ENCODE measurements around the gene PROS1.
"Not testable (repeated sequence)": the region's sequence is repeated elsewhere in the genome, so short reads cannot be mapped to it uniquely, and the experiment has no call there.

PROS1 gene

DNA sequence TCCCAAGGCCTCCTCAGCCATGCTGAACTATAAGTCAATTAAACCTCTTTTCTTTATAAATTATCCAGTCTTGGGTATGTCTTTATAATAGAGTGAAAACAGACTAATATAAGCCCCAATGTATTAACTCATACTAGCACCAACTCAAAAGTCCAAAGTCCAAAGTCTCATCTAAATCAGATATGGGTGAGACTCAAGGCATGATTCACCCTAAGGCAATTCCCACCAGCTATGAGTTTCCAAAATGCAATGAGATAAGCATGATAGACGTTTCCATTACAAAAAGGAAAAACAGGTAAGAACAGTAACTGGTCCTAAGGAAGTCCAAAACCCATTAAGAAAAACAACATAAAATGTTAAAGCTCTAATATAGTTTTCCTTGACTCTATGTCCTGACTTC, 60.1 kb downstream of the PROS1 start:
- H3K4me2 ChIP-seq (ENCODE audit: insufficient read depth, low read length), result not testable (repeated sequence)

DNA sequence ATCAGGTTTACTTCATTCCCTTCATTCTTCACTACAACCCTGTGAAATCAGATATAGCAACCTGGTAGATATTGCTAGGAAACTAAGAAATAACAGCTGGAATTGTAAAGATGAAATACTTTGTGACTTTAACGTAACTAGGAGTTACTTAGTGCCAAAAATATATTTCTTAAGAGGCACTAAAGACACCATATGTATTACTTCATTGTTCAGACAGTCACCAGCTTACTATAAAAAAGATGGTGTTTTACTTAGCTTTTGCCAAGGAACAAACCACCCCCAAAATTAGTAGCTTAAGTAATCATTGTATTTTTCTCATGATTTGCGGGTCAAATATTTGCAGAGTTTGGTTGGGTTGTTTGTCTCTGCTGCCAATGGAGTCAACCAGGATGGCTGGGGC, 62.5 kb downstream of the PROS1 start:
- no peak for TF ChIP-seq EZH2 (IDR thresholded peaks at IDR 0.05; ENCODE audit: borderline replicate concordance, low read depth, low read length, severe bottlenecking)
- TF ChIP-seq, protein P1, sequence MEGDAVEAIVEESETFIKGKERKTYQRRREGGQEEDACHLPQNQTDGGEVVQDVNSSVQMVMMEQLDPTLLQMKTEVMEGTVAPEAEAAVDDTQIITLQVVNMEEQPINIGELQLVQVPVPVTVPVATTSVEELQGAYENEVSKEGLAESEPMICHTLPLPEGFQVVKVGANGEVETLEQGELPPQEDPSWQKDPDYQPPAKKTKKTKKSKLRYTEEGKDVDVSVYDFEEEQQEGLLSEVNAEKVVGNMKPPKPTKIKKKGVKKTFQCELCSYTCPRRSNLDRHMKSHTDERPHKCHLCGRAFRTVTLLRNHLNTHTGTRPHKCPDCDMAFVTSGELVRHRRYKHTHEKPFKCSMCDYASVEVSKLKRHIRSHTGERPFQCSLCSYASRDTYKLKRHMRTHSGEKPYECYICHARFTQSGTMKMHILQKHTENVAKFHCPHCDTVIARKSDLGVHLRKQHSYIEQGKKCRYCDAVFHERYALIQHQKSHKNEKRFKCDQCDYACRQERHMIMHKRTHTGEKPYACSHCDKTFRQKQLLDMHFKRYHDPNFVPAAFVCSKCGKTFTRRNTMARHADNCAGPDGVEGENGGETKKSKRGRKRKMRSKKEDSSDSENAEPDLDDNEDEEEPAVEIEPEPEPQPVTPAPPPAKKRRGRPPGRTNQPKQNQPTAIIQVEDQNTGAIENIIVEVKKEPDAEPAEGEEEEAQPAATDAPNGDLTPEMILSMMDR (IDR thresholded peaks at IDR 0.05; ENCODE audit: borderline replicate concordance, extremely low read depth, low read length, poor library complexity, severe bottlenecking), result no peak
- Histone ChIP-seq H4K20me1 (ENCODE audit: insufficient read depth, low read length) (no peaks in the 10 kb centered on the region), H3K4me1 (ENCODE audit: insufficient read depth, low read length) (no peaks in the 10 kb centered on the region), H3K27ac (ENCODE audit: low read length) (no peak overlapping the region), H3K79me2 (ENCODE audit: insufficient read depth, low read length) (no peaks in the 10 kb centered on the region), H3K36me3 (ENCODE audit: insufficient read depth, low read length) (no peaks in the 10 kb centered on the region), H3K27me3 (ENCODE audit: insufficient read depth, low read length, poor library complexity) (no peaks in the 10 kb centered on the region), H3K4me3 (ENCODE audit: low read depth in 1 of 2, low read length in 2 of 2) (no peak overlapping the region), H3K9me3 (ENCODE audit: insufficient read depth, low read length, severe bottlenecking) (peaks cover 10% of the 10 kb centered on the region), H3K9ac (ENCODE audit: low read depth, low read length) (no peak overlapping the region), H2AFZ (ENCODE audit: low read depth, low read length) (no peak overlapping the region), H3K4me2 (ENCODE audit: insufficient read depth, low read length) (no peak overlapping the region)
- ATAC-seq (ENCODE audit: insufficient read depth, low read depth), result no peak
- DNase-seq, result no peak

More for the DNA sequence above, 60.1 kb downstream of the PROS1 start:
- H2AFZ ChIP-seq (ENCODE audit: low read depth, low read length); H3K4me1 ChIP-seq (ENCODE audit: insufficient read depth, low read length); H3K9me3 ChIP-seq (ENCODE audit: insufficient read depth, low read length, severe bottlenecking); H3K27me3 ChIP-seq (ENCODE audit: insufficient read depth, low read length, poor library complexity); H3K79me2 ChIP-seq (ENCODE audit: insufficient read depth, low read length); H3K36me3 ChIP-seq (ENCODE audit: insufficient read depth, low read length); H3K9ac ChIP-seq (ENCODE audit: low read depth, low read length); H3K27ac ChIP-seq (ENCODE audit: low read length); ATAC-seq (ENCODE audit: insufficient read depth, low read depth); H3K4me3 ChIP-seq (ENCODE audit: low read depth in 1 of 2, low read length in 2 of 2); H4K20me1 ChIP-seq (ENCODE audit: insufficient read depth, low read length); DNase-seq: not testable (repeated sequence)

DNA sequence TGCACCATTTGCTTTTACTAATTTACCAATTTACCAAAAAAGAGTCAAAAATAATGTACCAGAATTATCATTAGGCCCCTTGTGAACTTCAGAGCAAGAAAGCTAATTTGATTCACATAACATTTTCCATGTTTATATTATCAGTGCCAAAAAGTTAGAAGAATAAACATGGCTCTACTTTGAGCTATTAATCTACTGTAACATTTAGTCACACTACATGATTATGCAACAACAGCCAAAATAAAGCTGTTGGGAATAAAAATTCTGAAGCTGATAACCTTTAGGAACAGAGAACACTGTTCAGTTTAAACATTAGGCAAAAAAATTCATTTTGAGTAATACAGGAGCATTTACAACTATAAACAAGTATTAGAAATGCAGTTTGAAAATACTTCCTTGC, 63.6 kb downstream of the PROS1 start:
- no peaks in the 10 kb centered on the region for H3K36me3 ChIP-seq (ENCODE audit: insufficient read depth, low read length)
- no peaks in the 10 kb centered on the region for H3K79me2 ChIP-seq (ENCODE audit: insufficient read depth, low read length)
- no peak overlapping the region for H2AFZ ChIP-seq (ENCODE audit: low read depth, low read length)
- no peaks in the 10 kb centered on the region for H4K20me1 ChIP-seq (ENCODE audit: insufficient read depth, low read length)
- no peak overlapping the region for H3K9ac ChIP-seq (ENCODE audit: low read depth, low read length)
- no peak overlapping the region for H3K4me2 ChIP-seq (ENCODE audit: insufficient read depth, low read length)
- no peaks in the 10 kb centered on the region for H3K4me1 ChIP-seq (ENCODE audit: insufficient read depth, low read length)
- no peak overlapping the region for H3K4me3 ChIP-seq (ENCODE audit: low read depth in 1 of 2, low read length in 2 of 2)
- TF ChIP-seq EZH2 (IDR thresholded peaks at IDR 0.05; ENCODE audit: borderline replicate concordance, low read depth, low read length, severe bottlenecking), result no peak
- TF ChIP-seq, protein P1 (IDR thresholded peaks at IDR 0.05; ENCODE audit: borderline replicate concordance, extremely low read depth, low read length, poor library complexity, severe bottlenecking), result no peak
- peaks cover 10% of the 10 kb centered on the region for H3K9me3 ChIP-seq (ENCODE audit: insufficient read depth, low read length, severe bottlenecking)
- ATAC-seq (ENCODE audit: insufficient read depth, low read depth), result no peak
- DNase-seq, result no peak
- H3K27me3 ChIP-seq (ENCODE audit: insufficient read depth, low read length, poor library complexity), result no peaks in the 10 kb centered on the region
- no peak overlapping the region for H3K27ac ChIP-seq (ENCODE audit: low read length)

DNA sequence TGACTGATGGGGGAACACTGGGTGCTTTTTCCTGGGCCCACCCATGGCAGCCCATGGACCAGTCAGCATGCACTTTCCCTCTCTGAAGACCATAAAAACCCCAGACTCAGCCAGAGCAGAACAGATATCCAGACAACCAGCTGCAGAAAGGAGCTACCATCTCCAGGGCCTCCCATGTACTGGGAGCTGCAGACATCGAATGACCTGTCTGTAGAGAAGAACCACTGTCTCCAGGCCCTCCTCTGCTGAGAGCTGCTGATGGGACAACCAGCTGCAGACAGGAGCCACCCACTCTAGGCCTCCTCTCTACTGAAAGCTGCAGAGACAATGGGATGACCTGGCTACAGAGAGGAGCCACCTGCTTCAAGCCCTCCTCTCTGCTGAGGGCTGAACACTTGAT, 66.6 kb downstream of the PROS1 start:
- Histone ChIP-seq H3K79me2 (ENCODE audit: insufficient read depth, low read length) (no peaks in the 10 kb centered on the region), H3K4me1 (ENCODE audit: insufficient read depth, low read length) (no peaks in the 10 kb centered on the region), H3K27ac (ENCODE audit: low read length) (no peak overlapping the region), H3K4me2 (ENCODE audit: insufficient read depth, low read length) (no peak overlapping the region), H3K27me3 (ENCODE audit: insufficient read depth, low read length, poor library complexity) (no peaks in the 10 kb centered on the region), H3K36me3 (ENCODE audit: insufficient read depth, low read length) (no peaks in the 10 kb centered on the region), H3K9ac (ENCODE audit: low read depth, low read length) (no peak overlapping the region), H2AFZ (ENCODE audit: low read depth, low read length) (no peak overlapping the region), H4K20me1 (ENCODE audit: insufficient read depth, low read length) (no peaks in the 10 kb centered on the region), H3K9me3 (ENCODE audit: insufficient read depth, low read length, severe bottlenecking) (peaks cover 10% of the 10 kb centered on the region), H3K4me3 (ENCODE audit: low read depth in 1 of 2, low read length in 2 of 2) (no peak overlapping the region)
- TF ChIP-seq, protein P1 (IDR thresholded peaks at IDR 0.05; ENCODE audit: borderline replicate concordance, extremely low read depth, low read length, poor library complexity, severe bottlenecking), result no peak
- no peak for TF ChIP-seq EZH2 (IDR thresholded peaks at IDR 0.05; ENCODE audit: borderline replicate concordance, low read depth, low read length, severe bottlenecking)
- no peak for DNase-seq
- no peak for ATAC-seq (ENCODE audit: insufficient read depth, low read depth)

Measured in DND-41 (cell line).